Kidney epithelial cell (primary cell): ENCODE results near the gene ZNF579. TPM values are rescaled to one million over a fixed set of nuclear protein-coding genes. Genes with fewer than 3 reads are reported as not detected.

Source experiments
- DNase-seq: peaks from one replicate; pipeline ENCODE4 v3.0.0-alpha.2; 2010; ENCODE audit warnings: low read depth
- H3K27me3 ChIP-seq: 2 replicates; pipeline ENCODE4 v1.6.0; 2011; ENCODE audit warnings: low read length; ENCODE audit not compliant: control insufficient read depth, insufficient read depth
- H3K36me3 ChIP-seq: 2 replicates; pipeline ENCODE4 v1.5.1; 2011; ENCODE audit warnings: low read length; ENCODE audit not compliant: control insufficient read depth, insufficient read depth
- H3K4me3 ChIP-seq: 2 replicates; pipeline ENCODE4 v1.5.1; 2011; ENCODE audit warnings: low read depth, mild to moderate bottlenecking, control low read depth, low read length
- CTCF ChIP-seq: IDR thresholded peaks from 2 replicates; pipeline ENCODE4 v1.5.1; 2011; ENCODE audit warnings: mild to moderate bottlenecking, moderate library complexity, low read length, control low read depth, inconsistent platforms; ENCODE audit not compliant: insufficient read depth, poor library complexity, severe bottlenecking
- total RNA-seq: library from RNA; depleted of rRNA; stranded (reverse); fragments of >200 nt; gene quantifications from 2 replicates; pipeline ENCODE4 v1.2.3, GENCODE V29; 2015

Gene ZNF579
- total RNA-seq, 1 donor from 2014 or later: 14.4 TPM

- Histone ChIP-seq H3K4me3 (no peak overlapping the region), H3K36me3 (no peaks in the 10 kb centered on the region), H3K27me3 (no peaks in the 10 kb centered on the region)
- no peak for TF ChIP-seq CTCF
- DNase-seq: no peak
Measured at GRCh38 chr19:55603115-55603514, 22.5 kb upstream of the ZNF579 start.

DNA sequence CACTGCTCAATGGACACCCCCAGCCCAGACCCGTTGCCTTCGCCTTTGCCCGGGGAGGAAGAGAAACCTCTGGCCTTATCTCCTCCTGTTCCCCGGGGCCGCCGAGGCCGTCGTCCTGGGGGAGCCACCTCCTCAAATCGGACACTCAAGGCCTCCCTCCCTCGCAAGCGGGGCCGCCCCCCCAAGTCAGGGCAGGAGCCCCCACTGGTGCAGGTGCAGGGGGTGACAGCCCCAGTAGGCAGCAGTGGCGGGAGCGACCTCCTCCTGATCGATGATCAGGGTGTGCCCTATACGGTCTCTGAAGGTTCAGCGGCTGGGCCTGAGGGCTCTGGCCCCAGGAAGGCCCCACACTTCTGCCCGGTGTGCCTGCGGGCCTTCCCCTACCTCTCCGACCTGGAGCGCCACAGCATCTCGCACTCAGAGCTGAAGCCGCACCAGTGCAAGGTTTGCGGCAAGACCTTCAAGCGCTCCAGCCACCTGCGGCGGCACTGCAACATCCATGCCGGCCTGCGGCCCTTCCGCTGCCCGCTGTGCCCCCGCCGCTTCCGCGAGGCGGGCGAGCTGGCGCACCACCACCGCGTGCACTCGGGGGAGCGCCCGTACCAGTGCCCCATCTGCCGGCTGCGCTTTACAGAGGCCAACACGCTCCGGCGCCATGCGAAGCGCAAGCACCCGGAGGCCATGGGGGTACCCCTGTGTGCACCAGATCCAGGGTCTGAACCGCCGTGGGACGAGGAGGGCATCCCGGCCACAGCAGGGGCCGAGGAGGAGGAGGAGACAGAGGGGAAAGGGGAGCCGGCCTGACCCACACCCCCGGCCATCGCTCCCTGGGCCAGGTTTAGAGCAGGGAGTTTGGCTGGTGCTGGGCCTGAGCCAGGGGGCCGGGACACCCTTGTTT lies 21.7 kb upstream of the ZNF579 start:
- no peak for TF ChIP-seq CTCF
- Histone ChIP-seq H3K4me3 (no peak overlapping the region), H3K27me3 (no peaks in the 10 kb centered on the region), H3K36me3 (no peaks in the 10 kb centered on the region)
- DNase-seq: no peak

DNA sequence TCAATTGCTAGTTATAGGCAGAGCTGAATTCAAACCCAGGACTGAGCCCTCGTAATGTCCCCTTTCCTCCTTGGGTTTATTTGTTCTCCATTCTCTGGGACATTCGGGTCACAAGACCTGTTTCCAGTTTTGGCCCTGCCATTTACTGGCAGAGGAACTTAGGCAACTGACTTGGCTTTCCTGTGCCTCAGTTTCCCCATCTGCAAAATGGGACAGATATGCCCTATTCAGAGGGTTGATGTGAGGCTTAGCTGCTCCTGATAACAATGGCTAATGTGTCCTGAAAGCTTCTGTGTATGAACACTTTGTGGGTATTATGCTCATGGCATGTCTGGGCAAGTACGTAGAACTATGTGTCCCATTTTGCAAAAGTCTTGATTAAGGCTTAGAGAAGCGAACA lies 20.4 kb upstream of the ZNF579 start:
- Histone ChIP-seq H3K27me3 (no peaks in the 10 kb centered on the region), H3K36me3 (no peaks in the 10 kb centered on the region), H3K4me3 (peak overlapping the region; percentile 91)
- no peak for DNase-seq
- no peak for TF ChIP-seq CTCF

DNA sequence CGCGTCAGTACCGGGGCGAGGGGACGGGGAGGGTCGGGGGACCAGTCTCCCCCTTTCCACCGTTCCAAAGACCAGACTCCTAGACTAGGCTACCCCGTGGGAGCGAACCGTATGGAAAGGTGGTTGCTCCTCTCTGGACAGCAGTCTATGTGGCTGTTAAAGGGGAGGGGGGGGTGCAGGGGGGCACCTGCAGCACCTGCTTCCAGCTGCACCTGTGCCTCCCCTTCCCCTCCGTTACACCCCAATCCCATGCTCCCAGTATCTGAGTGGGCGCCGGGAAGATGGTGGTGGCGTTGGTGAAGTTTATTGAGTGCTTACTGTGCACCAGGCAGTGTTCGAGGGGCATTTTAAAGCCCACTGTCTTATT lies 20.0 kb upstream of the ZNF579 start:
- no peaks in the 10 kb centered on the region for H3K27me3 ChIP-seq
- no peak for DNase-seq
- peak overlapping the region; percentile 91 for H3K4me3 ChIP-seq
- H3K36me3 ChIP-seq: no peaks in the 10 kb centered on the region
- no peak for TF ChIP-seq CTCF

DNA sequence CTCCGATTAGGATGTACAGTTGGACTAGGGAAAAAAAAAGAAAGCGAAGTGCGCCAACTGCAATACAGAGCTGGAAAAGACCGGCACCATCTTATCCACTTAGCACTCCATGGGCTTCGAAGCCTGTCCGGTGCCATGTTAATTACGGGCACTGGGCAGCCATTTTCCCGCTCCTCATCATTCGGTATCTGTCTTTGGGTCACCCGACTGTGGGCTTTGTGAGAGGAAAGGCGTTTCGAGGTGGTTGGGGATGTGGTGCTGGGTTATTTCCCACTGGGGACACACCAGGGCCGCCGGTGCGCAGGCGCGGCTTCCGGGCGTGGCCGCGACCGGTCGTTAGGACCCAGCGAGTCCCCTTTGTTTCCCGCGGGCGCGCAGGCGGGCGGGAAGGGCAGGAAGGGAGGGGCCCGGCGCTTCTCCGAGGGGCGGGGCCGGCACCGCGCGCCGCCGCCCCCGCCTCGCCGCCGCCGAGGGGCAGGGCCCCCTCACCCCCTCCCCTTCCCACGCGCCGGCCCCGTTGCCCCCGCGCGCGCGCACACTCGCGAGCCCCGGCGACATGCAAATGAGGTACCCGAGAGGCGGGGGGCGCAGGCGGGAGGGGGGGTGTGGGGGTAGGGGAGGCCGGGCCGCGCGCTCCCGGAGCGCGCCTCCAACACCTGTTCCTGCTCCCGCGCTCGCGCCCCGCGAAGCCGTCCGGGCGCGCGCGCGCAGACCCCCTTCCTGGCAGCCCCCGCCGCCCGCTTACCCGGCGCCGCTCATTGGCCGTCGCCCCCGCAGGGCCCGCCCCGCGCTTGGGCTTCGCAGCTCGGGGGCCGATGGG lies 19.4 kb upstream of the ZNF579 start, which contains the start of gene ZNF524:
ZNF524 (plus strand) TSS at position 447 of the 820 bp plus-strand sequence. CDS start 1,825 bp downstream, outside the sequence.
- H3K27me3 ChIP-seq: no peaks in the 10 kb centered on the region
- peak within 1 kb of the TSS; percentile 91 for H3K4me3 ChIP-seq
- no peak for TF ChIP-seq CTCF
- no peak for DNase-seq
- H3K36me3 ChIP-seq: no peaks in the 10 kb centered on the region
